Cerebellar cortex (tissue), 1 donor: Measurements from ENCODE around the gene CCDC92B.
"Not testable (repeated sequence)": the region's sequence is repeated elsewhere in the genome, so short reads cannot be mapped to it uniquely, and the experiment has no call there.

Experiments
- DNase-seq: peaks from one replicate; pipeline ENCODE4 v3.0.0-alpha.2; 2015; ENCODE audit warnings: low spot score

Gene CCDC92B

DNA sequence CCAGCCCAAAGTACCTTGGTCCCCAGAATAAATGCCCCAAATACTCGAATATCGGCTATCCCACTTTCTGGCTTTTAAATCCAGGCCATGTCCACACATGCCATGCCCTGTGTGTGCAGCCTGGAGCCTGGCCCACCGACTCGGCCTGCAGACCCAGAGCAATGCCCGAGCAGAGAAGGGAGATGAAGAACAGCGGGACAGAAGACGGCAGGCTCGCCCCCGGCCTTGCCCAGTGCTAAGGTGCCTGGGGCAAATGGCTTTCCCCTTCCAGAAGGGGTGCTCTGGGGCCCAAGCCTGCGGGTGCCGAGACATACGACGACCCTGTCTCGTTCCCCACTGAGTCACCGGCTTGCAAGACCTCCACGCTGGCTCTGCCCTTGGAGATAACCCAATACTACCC lies 45.8 kb downstream of the CCDC92B start:
- DNase-seq: no peak

GRCh38 chr17:2703181-2703580 lies 46.3 kb downstream of the CCDC92B start:
- no peak for DNase-seq

GRCh38 chr17:2701996-2702741 lies 47.3 kb downstream of the CCDC92B start:
- no peak for DNase-seq

DNA sequence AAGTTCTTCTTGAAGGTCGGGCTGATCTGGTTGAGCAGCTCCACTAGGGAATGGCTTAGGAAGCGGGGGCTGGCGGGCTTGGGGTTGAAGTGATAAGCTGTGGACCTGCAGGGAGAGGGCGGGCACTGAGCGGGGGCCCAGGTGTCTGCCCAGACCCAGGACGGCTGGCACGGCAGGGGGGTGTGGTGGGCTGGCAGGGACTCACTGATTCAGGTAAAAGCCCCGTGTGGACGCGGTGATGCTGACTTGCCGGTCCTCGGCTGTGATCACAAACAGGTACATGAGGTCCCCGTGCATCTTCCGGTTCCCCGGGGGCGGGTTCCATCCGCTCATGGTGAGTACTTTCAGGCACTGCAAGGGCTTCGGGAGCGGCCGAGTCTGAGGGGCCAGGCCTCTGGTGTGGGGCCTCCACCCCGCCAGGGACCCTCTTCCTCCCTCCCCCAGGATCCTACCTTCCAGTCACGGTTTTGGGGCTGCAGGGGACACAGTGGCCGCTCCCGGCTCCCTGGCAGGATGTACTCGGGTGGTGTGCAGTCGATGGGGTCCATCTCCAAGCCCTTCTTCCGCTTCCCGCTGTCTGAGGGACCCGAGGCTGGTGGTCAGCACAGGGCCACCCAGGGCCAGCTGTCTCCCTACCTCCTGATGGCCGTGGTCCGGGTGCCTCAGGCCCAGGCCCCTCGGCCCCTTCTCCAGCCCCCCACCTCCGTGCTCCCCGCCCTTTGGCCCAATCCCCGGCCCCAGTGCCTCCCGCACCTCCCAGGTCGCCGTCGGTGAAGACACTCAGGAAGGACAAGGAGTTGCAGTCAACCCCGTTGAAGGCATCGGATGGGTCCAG lies 48.1 kb downstream of the CCDC92B start:
- DNase-seq: no peak

DNA sequence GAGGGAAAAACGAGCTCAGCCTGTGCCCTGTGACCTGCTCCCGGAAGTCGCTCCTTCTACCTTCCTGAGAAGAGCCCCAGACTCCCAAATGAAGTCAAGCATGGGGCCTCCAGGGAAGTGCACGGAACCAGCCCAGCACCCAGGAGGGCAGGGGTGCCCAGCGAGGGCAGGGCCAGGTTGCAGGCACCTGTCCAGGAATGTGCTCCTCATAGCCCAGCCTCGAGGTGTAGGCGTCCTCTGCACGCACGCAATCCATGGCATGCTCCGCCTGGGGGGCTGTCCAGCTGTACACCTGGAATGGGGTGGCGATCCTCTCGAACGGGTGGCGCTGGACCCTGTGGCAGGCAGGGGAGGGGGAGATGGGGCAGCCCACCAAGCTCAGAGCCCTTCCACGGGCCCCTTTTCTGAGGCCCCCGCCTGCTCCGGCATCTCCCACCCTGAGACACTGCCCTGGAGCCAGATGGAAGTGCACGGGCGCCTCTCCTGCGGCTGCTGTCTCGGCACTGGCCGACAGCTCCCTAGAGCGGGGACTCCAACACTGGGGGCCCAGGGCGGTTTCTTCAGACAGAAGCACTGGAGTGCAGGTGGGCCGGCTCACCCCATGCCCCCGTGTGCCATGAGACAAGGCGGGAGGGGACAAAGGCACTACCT lies 48.8 kb downstream of the CCDC92B start:
- DNase-seq: no peak

- no peak for DNase-seq
Observed at GRCh38 chr17:2700030-2700490, 49.4 kb downstream of the CCDC92B start.

DNA sequence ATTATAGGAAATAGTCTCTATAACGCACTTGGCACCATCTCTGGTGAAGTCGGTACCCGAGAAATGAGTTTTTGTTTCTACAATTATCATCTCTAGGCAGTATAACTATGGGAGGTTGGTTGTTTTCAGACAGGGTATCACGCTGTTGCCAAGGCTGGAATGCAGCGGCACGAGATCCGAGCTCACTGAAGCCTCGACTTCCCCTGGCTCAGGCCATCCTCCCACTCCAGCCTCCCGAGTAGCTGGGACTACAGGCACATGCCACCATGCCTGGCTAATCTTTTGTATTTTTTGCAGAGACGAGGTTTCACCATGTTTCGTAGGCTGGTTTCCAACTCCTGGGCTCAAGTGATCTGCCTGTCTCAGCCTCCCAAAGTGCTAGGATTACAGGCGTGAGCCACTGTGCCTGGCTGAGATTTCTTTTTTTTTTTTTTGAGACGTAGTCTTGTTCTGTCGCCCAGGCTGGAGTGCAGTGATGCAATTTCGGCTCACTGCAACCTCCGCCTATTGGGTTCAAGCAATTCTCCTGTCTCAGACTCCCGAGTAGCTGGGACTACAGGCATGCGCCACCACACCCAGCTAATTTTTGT lies 50.1 kb downstream of the CCDC92B start:
- DNase-seq: not testable (repeated sequence)

GRCh38 chr17:2697611-2698162 lies 51.8 kb downstream of the CCDC92B start:
- no peak for DNase-seq

DNA sequence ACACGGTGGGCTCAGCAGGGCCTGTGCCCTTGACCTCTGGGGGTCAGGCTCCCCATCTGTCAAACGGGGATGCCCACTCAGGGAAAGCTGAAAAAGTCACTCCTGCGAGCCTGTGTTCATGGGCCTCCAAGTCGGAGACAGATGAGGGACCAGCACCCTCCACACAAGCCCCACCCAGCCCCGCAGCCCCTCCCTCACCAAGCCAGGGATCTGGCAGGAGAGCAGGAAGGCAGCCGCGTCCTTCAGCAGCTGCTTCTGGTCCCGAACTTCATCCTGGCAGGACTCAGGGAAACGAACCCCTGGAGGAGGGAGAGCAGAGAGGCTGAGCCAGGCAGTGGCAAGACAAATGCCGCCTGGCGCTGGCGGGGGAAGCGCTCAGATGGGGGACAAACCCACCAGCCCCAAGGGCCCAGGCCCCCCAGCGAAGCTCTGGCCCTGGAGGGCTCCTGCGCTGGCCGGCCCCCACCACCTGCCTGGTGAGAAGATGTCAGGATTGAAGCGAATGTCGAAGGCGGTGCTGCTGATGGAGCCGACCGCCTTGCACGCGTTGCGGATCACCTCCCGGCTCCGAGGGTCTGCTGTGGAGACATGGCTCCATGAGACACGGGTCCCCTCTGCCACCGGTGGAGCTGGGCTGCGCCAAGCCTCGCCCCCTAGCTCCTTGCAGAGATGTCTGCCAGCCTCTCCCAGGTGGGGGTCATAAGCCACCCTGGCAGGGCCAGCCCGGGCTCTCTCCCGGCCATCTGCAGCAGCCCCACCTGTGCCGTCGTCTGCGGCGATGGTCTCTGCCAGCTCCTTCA lies 53.3 kb downstream of the CCDC92B start:
- peak; percentile 41 for DNase-seq

DNA sequence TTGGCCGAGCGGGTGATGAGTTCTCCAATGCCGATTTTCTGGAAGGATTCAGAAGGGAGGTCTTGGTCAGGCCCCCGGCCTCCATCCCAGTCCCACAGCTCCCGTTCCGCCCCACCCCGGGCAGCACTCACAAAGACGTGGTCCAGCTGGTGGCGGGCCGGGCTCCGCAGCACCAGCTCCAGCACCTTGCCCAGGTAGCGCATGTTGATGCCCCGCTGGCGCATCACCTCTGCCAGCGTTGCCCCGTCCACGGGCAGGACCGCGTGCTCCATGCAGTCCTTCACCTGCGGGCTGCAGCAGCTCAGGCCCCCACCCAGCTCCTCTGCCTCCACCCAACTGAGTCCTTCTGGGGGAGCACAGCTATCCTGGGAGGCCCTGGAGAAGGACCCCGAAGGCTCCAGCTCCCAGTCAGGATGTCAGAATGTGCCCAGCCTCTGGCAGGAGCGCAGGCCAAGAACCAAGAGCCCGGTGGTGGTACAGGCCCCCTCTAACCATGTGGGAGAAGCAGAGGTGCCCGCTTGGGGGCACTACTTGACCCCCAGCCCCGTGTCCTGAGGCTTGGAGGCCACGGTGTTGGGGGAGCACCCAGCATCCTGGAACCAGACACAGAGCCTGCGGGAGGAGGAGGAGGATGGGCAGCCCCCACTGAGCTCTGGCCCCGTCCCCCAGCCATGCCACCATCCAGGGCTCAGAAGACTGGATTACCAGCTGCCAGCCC lies 54.0 kb downstream of the CCDC92B start:
- no peak for DNase-seq

- DNase-seq: no peak
Observed at GRCh38 chr17:2694381-2695242, 54.8 kb downstream of the CCDC92B start.

DNA sequence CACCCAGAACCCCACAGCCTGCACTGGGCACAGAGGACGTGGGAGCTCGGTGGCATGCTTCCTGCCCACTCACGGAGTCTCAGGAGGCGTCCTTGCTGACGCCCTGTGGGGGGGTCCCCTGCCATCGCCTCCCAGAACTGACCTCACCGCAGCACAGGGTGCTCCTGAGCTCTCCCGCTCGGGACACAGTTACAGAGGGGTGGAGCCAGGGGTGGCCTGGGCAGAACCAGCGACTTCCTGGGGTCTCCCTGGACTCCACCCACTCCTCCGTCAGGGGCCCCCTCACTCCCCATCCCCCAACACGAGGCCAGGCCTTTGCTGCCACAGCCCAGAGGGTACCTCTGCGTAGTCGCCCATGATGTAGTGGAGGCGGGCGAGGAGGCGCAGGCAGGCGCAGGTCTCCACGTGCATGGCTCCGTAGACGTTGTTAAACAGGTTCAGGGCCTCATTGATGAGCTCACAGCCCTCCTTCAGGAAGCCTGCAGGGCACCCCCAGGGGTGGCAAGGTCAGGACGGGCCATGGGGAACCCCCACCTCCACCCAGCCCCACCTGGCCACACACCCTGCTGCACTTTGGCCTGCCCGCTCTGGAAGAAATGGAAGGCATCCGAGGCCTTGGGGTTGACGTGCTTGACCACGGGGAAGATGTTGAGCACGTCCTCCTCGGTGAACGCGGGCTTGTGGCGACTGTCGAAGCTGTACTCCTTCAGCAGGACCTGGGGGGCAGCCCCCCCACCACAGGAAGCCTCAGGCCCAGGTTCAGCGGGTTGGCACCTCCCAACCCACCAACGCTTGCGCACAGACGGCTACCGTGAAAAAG lies 55.7 kb downstream of the CCDC92B start:
- DNase-seq: no peak

DNA sequence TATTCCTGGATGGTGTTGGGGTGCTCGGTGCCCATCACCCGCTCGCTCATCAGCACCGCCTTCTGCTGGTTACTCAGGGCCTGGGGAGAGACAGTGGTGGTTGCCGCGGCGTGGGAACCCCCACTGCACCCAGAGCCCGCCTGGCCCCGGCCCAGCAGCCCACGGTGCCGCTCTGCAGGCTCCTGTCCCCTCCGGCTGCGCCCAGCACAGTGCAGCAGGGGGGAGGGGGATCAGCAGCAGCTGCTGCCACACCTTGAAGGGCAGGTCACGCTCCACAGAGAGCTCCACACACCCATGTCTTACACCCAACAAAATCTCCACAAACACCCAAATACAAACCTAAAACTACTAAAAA lies 56.7 kb downstream of the CCDC92B start:
- no peak for DNase-seq

DNA sequence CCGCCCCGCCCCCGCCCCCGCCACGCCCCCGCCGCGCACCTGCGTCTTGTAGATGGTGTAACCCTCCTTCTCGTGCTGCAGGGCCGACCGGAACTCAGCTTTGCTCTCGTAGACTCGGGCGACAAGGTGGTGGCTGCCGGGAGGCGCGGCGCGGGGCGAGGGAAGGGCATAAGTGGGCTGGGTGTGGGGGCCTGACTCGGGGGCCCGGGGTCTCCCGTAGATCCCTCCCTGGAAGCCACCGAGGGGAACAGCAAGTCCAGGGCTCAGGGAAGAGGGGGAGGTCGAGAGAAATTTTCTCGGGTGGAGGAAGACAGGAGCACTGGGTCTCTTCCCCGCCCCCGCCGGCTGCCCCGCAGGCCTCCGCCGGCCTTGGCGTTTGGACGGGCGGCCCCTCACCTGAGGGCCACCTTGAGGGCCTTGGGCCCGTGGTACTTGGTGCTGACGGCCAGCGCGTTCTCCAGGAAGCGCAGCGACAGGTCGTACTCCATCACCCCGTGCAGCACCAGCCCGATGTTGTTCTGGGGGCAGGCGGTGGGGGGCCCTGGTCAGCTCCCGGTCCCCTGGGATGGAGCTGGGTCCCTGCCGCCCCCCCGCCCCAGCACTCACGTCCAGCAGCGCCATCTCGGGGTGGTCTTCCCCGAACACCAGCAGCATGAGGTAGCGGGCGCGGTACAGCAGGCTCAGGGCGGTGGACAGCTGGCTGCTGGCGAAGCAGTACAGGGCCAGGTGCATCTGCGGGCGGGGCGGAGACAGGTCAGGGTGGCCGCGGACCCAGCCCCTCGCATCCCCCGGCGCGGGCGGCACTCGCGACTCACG lies 57.3 kb downstream of the CCDC92B start:
- DNase-seq: no peak

- DNase-seq: no peak
Observed at GRCh38 chr17:2691069-2691871, 58.2 kb downstream of the CCDC92B start.

- DNase-seq: no peak
Observed at GRCh38 chr17:2690165-2691068, 59.0 kb downstream of the CCDC92B start.
